Endodermal cell (in vitro differentiated cells): ENCODE data around the gene DARS1. TPM values are rescaled to one million over a fixed set of nuclear protein-coding genes. Genes with fewer than 3 reads are reported as not detected.
A peak's percentile ranks its signal among the peaks of the same experiment; 100 is the strongest.

ENCODE experiments used
- DNase-seq: peaks from one replicate; pipeline ENCODE4 v3.0.0-alpha.2; 2017
- H3K27ac ChIP-seq: 2 replicates; pipeline ENCODE4 v1.5.1; 2013; ENCODE audit warnings: mild to moderate bottlenecking, low read depth, low read length, moderate library complexity
- H3K27me3 ChIP-seq: 2 replicates; pipeline ENCODE4 v1.6.1; 2013; ENCODE audit warnings: mild to moderate bottlenecking, low read length, moderate library complexity; ENCODE audit not compliant: insufficient read depth, control insufficient read depth, poor library complexity, severe bottlenecking
- H3K36me3 ChIP-seq: 2 replicates; pipeline ENCODE4 v1.7.0; 2013; ENCODE audit warnings: mild to moderate bottlenecking, low read length, moderate library complexity; ENCODE audit not compliant: control insufficient read depth, insufficient read depth
- H3K4me1 ChIP-seq: one replicate; pipeline ENCODE4 v1.7.0; 2013; ENCODE audit warnings: low read length; ENCODE audit not compliant: control insufficient read depth, insufficient read depth
- H3K4me3 ChIP-seq: 2 replicates; pipeline ENCODE4 v1.5.1; 2013; ENCODE audit warnings: mild to moderate bottlenecking, low read length, moderate library complexity
- H3K9ac ChIP-seq: 2 replicates; pipeline ENCODE4 v1.6.1; 2013; ENCODE audit warnings: mild to moderate bottlenecking, low read length, moderate library complexity; ENCODE audit not compliant: poor library complexity, severe bottlenecking; ENCODE audit errors: extremely low read depth
- H3K9me3 ChIP-seq: 2 replicates; pipeline ENCODE4 v1.6.1; 2013; ENCODE audit warnings: mild to moderate bottlenecking, low read length, moderate library complexity; ENCODE audit not compliant: control insufficient read depth
- H3K27ac Mint-ChIP-seq: 2 replicates; pipeline ENCODE4 v1.8.0; 2020; ENCODE audit warnings: mixed read lengths
- H3K27me3 Mint-ChIP-seq: 2 replicates; pipeline ENCODE4 v1.8.0; 2021; ENCODE audit warnings: mild to moderate bottlenecking, mixed read lengths; ENCODE audit not compliant: insufficient read depth
- H3K36me3 Mint-ChIP-seq: 2 replicates; pipeline ENCODE4 v1.8.0; 2020; ENCODE audit warnings: low read depth, mixed read lengths
- H3K4me1 Mint-ChIP-seq: 2 replicates; pipeline ENCODE4 v1.8.0; 2020; ENCODE audit warnings: mixed read lengths
- H3K4me3 Mint-ChIP-seq: 2 replicates; pipeline ENCODE4 v1.8.0; 2020; ENCODE audit warnings: mild to moderate bottlenecking, moderate library complexity, mixed read lengths
- H3K9me3 Mint-ChIP-seq: 2 replicates; pipeline ENCODE4 v1.8.0; 2020; ENCODE audit warnings: mild to moderate bottlenecking, mixed read lengths
- CTCF ChIP-seq: fragments of 200-600 bp; sonication (generic); conservative IDR thresholded peaks from 2 replicates; pipeline ENCODE4 v1.5.0; 2021; ENCODE audit warnings: antibody characterized with exemption, mild to moderate bottlenecking
- WGBS, 2 experiments: methylation state at CpG; one replicate each; pipeline versions ENCODE4 v1.1.5 to v1.1.7; 2013; ENCODE audit warnings: missing lambda C conversion rate in 2 of 2, mixed read lengths in 1 of 2; ENCODE audit not compliant: insufficient coverage in 1 of 2, insufficient read length in 1 of 2; 5-methylcytosine and 5-hydroxymethylcytosine counted together
- total RNA-seq, 2 donors: library from RNA; stranded (reverse); fragmentation: NEBNext Ultra II Directional in 1 of 2; extraction: Animal tissue kit (Norgen Biotek cat#: 25700) in 1 of 2; gene quantifications; 2 replicates in 1 of 2; 3 replicates in 1 of 2; pipeline ENCODE4 v1.2.1, GENCODE V29; 2021

Gene DARS1
- total RNA-seq, 2 donors from 2014 or later, result 70.5 to 75.9 TPM

- Histone ChIP-seq H3K4me1 (no peaks in the 10 kb centered on the region), H3K9me3 (no peaks in the 10 kb centered on the region), H3K27ac (no peak overlapping the region), H3K27me3 (no peaks in the 10 kb centered on the region), H3K4me3 (no peak overlapping the region), H3K9ac (no peak overlapping the region), H3K36me3 (peaks cover 41% of the 10 kb centered on the region)
- peaks cover 17% of the 10 kb centered on the region for H3K36me3 Mint-ChIP-seq
- H3K4me3 Mint-ChIP-seq, result no peak overlapping the region
- H3K4me1 Mint-ChIP-seq, result no peaks in the 10 kb centered on the region
- no peaks in the 10 kb centered on the region for H3K9me3 Mint-ChIP-seq
- 83 to 100% methylated on average over 2 of the region's 3 CpGs for WGBS, 2 experiments
- H3K27me3 Mint-ChIP-seq, result no peaks in the 10 kb centered on the region
- no peak for DNase-seq
- no peak overlapping the region for H3K27ac Mint-ChIP-seq
- peak; percentile 76 for TF ChIP-seq CTCF
These were observed 69.2 kb downstream of the DARS1 start for GRCh38 chr2:135916207-135916606.

GRCh38 chr2:135914485-135914884, 70.9 kb downstream of the DARS1 start:
- H3K9me3 Mint-ChIP-seq, result no peaks in the 10 kb centered on the region

DNA sequence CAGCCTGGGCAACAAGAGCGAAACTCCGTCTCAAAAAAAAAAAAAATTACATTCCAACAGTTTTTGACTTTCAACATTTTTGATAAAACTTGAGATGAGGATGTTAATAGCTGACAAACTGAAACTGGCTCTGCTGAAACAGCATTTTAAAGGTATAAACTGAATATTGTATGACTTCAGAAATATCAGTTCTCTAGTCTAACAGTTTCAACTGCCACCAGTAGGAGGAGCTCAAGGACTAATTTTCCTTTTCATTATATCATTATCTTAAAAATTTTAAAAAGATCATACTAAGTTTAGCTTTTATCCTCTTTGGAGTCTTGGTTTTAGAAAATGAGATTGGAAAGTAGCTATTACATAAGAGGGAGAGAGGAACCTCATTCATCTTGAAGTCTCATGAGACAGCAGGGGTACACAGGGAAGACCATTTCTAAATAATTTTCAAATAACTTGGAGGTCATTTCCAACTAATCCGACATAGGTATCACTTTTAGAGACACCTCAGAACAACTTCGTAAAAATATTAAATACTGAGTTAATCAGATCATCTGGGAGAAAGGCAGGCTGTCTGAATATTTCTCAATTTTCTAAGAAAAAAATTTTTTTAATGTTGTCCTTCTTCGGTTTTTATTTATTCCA, 71.6 kb downstream of the DARS1 start:
- Mint-ChIP-seq H3K4me1 (no peaks in the 10 kb centered on the region), H3K27ac (no peak overlapping the region), H3K4me3 (no peak overlapping the region), H3K36me3 (peaks cover 23% of the 10 kb centered on the region), H3K9me3 (peaks cover under 1% of the 10 kb centered on the region), H3K27me3 (no peaks in the 10 kb centered on the region)
- no peaks in the 10 kb centered on the region for H3K9me3 ChIP-seq
- no peak for DNase-seq
- H3K4me1 ChIP-seq, result no peaks in the 10 kb centered on the region
- 86 to 100% methylated on average over 3 to 4 of the region's 5 CpGs for WGBS, 2 experiments
- H3K4me3 ChIP-seq, result no peak overlapping the region
- TF ChIP-seq CTCF, result peak; percentile 93
- no peaks in the 10 kb centered on the region for H3K27me3 ChIP-seq
- H3K27ac ChIP-seq, result no peak overlapping the region
- peaks cover 52% of the 10 kb centered on the region for H3K36me3 ChIP-seq
- no peak overlapping the region for H3K9ac ChIP-seq

More at GRCh38 chr2:135914485-135914884, 70.9 kb downstream of the DARS1 start:
- Mint-ChIP-seq H3K27me3 (no peaks in the 10 kb centered on the region), H3K27ac (no peak overlapping the region), H3K4me3 (no peak overlapping the region), H3K36me3 (peaks cover 21% of the 10 kb centered on the region), H3K4me1 (no peaks in the 10 kb centered on the region)
- no peak for DNase-seq
- Histone ChIP-seq H3K36me3 (peaks cover 51% of the 10 kb centered on the region), H3K9me3 (no peaks in the 10 kb centered on the region), H3K4me3 (no peak overlapping the region), H3K9ac (no peak overlapping the region), H3K27ac (no peak overlapping the region), H3K27me3 (no peaks in the 10 kb centered on the region), H3K4me1 (no peaks in the 10 kb centered on the region)
- WGBS, 2 experiments, result 99 to 100% methylated on average over 1 to 3 of the region's 3 CpGs
- no peak for TF ChIP-seq CTCF
